Karpas-422 (cell line): ENCODE data around the gene IFNL4. TPM values are rescaled to one million over a fixed set of nuclear protein-coding genes. Genes with fewer than 3 reads are reported as not detected.
"Not testable (repeated sequence)": the region's sequence is repeated elsewhere in the genome, so short reads cannot be mapped to it uniquely, and the experiment has no call there.

Experiments
- DNase-seq: peaks from one replicate; pipeline ENCODE4 v3.0.0-alpha.2; 2015
- H2AFZ ChIP-seq: fragments of 200-600 bp; sonication (generic); 2 replicates; pipeline ENCODE4 v1.6.1; 2014; ENCODE audit warnings: antibody characterized with exemption, low read length, mixed read lengths
- H3K27ac ChIP-seq: fragments of 200-600 bp; sonication (generic); 2 replicates; pipeline ENCODE4 v1.5.1; 2014; ENCODE audit warnings: mild to moderate bottlenecking, low read length, moderate library complexity
- H3K27me3 ChIP-seq: fragments of 200-600 bp; sonication (generic); 2 replicates; pipeline ENCODE4 v1.6.1; 2014; ENCODE audit warnings: low read length, mixed read lengths
- H3K36me3 ChIP-seq: fragments of 200-600 bp; sonication (generic); 2 replicates; pipeline ENCODE4 v1.6.1; 2014; ENCODE audit warnings: low read length, mixed read lengths; ENCODE audit not compliant: insufficient read depth
- H3K4me1 ChIP-seq: fragments of 200-600 bp; sonication (generic); 2 replicates; pipeline ENCODE4 v1.6.1; 2014; ENCODE audit warnings: mild to moderate bottlenecking, low read length, mixed read lengths
- H3K4me2 ChIP-seq: fragments of 200-600 bp; sonication (generic); 2 replicates; pipeline ENCODE4 v1.6.1; 2014; ENCODE audit warnings: low read length, low read depth, mild to moderate bottlenecking; ENCODE audit not compliant: poor library complexity, severe bottlenecking
- H3K4me3 ChIP-seq: fragments of 200-600 bp; sonication (generic); 2 replicates; pipeline ENCODE4 v1.5.1; 2014; ENCODE audit warnings: mild to moderate bottlenecking, antibody characterized with exemption, low read length, mixed read lengths
- H3K79me2 ChIP-seq: fragments of 200-600 bp; sonication (generic); 2 replicates; pipeline ENCODE4 v1.6.1; 2014; ENCODE audit warnings: mild to moderate bottlenecking, low read length, mixed read lengths
- H3K9ac ChIP-seq: fragments of 200-600 bp; sonication (generic); 2 replicates; pipeline ENCODE4 v1.6.0; 2014; ENCODE audit warnings: low read length
- H3K9me2 ChIP-seq: fragments of 200-600 bp; sonication (generic), shearing (Covaris generic); replicated peaks from 2 replicates; pipeline ENCODE4 v1.6.0; 2014; ENCODE audit warnings: mild to moderate bottlenecking, low read length, moderate library complexity; ENCODE audit not compliant: insufficient read depth
- H3K9me3 ChIP-seq: fragments of 300-700, 200-600 bp; sonication (generic); 2 replicates; pipeline ENCODE4 v1.6.1; 2014; ENCODE audit warnings: low read length, mixed read lengths
- H4K20me1 ChIP-seq: fragments of 200-600 bp; sonication (generic); 2 replicates; pipeline ENCODE4 v1.6.1; 2014; ENCODE audit warnings: mild to moderate bottlenecking, antibody characterized with exemption, low read length, low read depth; ENCODE audit not compliant: insufficient read depth
- total RNA-seq: library from RNA; depleted of rRNA; stranded (reverse); fragments of >200 nt; shearing (Covaris generic); gene quantifications from 2 replicates; pipeline ENCODE4 v1.2.3, GENCODE V29; 2014; ENCODE audit warnings: low replicate concordance

Gene IFNL4
- total RNA-seq, 1 experiment from 2014 or later: not detected

DNA sequence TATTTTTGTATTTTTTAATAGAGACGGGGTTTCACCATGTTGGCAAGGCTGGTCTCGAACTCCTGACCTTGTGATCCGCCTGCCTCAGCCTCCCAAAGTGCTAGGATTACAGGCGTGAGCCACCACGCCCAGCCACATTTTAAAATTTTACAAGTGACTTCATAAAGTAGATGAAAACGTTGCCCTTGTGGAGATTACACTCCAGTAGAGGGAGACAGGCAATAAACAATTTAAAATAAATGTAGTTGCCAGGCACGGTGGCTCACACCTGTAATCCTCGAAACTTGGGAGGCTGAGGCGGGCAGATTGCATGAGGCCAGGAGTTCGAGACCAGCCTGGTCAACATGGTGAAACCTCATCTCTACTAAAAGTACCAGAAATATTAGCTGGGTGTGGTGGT lies 29.5 kb downstream of the IFNL4 start:
- H3K27ac ChIP-seq, H3K79me2 ChIP-seq, H3K4me2 ChIP-seq, H3K4me1 ChIP-seq, H3K9ac ChIP-seq, H3K27me3 ChIP-seq, H3K9me3 ChIP-seq, H3K4me3 ChIP-seq, H2AFZ ChIP-seq, H4K20me1 ChIP-seq, H3K9me2 ChIP-seq, DNase-seq, H3K36me3 ChIP-seq: not testable (repeated sequence)

DNA sequence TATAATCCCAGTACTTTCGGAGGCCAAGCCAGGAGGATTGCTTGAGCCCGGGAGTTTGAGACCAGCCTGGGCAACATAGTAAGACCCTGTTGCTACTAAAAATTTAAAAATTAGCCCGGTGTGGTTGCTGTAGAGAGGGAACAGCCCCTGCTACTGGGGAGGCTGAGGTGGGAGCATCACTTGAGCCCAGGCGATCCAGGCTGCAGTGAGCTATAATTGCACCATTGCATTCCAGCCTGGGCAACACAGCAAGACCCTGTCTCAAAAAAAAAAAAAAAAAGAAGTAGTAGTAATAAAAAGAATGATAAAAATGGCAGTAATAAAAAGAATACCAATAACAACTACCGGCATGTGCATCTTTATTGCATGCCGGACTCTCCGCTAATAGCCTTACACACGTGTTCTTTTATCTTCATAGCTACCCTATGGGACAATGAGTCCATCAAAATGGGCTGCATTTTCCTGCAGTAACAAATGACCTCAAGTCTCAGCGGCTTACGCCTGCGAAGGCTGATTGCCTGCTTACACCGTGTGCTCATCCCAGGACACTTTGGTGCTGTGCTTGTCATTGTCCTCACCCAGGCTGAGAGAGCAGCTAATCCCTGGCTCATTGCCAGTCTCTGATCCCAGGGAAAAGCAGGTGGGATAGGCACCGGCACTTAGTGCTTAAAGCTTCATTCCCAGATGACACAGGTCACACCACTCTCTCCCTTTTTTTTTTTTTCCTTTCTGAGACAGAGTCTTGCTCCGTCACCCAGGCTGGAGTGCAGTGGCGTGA lies 30.2 kb downstream of the IFNL4 start:
- no peak overlapping the region for H3K9ac ChIP-seq
- no peaks in the 10 kb centered on the region for H3K9me3 ChIP-seq
- H3K36me3 ChIP-seq: no peaks in the 10 kb centered on the region
- no peaks in the 10 kb centered on the region for H3K27me3 ChIP-seq
- H4K20me1 ChIP-seq: no peaks in the 10 kb centered on the region
- H3K27ac ChIP-seq: no peak overlapping the region
- H3K4me1 ChIP-seq: no peaks in the 10 kb centered on the region
- H3K4me3 ChIP-seq: no peak overlapping the region
- H2AFZ ChIP-seq: no peak overlapping the region
- no peaks in the 10 kb centered on the region for H3K9me2 ChIP-seq
- H3K79me2 ChIP-seq: no peaks in the 10 kb centered on the region
- no peak for DNase-seq
- no peak overlapping the region for H3K4me2 ChIP-seq

DNA sequence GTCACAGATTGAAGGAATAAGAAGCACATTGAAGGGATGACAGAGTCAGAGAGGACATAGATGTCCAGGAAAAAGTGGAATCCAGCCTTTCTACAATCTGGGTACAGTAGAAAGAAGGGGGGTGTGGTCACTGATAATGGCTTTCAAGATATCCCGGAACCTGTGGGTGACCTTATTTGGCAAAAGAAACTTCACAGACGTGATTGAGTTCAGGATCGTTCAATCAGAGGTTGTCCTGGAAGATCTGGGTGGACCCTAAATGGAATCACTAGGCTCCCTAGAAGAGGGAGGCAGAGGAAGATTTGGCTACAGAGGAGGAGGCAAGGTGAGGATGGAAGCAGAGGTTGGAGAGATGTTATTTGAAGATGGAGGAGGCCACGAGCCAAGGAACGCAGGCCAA lies 31.6 kb downstream of the IFNL4 start:
- Histone ChIP-seq H3K36me3 (no peaks in the 10 kb centered on the region), H3K79me2 (no peaks in the 10 kb centered on the region), H3K9me3 (no peaks in the 10 kb centered on the region), H3K27me3 (no peaks in the 10 kb centered on the region), H3K4me3 (no peak overlapping the region), H2AFZ (no peak overlapping the region), H3K4me1 (no peaks in the 10 kb centered on the region), H3K4me2 (no peak overlapping the region), H3K9ac (no peak overlapping the region), H3K27ac (no peak overlapping the region), H3K9me2 (no peaks in the 10 kb centered on the region), H4K20me1 (no peaks in the 10 kb centered on the region)
- no peak for DNase-seq

DNA sequence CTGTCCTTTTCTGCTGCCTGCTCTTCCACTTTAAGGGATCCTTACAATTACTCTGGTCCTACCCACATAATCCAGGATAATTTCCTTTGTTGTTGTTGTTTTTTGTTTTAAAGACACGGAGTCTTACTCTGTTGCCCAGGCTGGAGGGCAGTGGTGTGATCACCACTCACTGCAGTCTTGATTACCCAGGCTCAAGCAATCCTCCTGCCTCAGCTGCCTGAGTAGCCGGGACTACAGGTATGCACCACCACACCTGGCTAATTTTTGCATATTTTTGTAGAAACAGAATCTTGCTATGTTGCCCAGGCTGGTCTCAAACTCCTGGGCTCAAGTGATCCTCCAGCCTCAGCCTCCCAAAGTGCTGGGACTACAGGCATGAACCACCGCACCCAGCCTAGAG lies 33.3 kb downstream of the IFNL4 start:
- not testable (repeated sequence) for DNase-seq, H3K9me3 ChIP-seq, H3K4me1 ChIP-seq, H3K79me2 ChIP-seq, H3K27ac ChIP-seq, H3K9me2 ChIP-seq, H3K36me3 ChIP-seq, H4K20me1 ChIP-seq, H3K27me3 ChIP-seq, H3K9ac ChIP-seq, H2AFZ ChIP-seq, H3K4me3 ChIP-seq, H3K4me2 ChIP-seq

DNA sequence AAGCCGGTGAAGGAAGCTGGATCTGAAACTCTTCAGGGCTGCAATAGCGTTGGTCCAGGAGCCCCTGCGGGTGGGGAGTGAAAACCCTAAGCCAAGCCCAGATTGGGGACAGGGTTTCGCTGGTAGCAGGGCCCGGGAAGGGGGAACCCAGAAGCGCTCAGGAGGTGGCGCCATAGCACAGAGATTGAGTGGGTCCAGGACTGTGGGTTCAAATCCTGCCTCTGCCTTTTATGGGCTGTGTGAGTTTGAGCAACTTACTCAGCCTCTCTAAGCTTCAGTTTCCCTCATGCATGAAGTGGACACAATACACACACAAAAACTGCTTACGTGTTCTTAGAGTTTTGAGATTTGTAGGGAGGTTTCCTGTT lies 36.3 kb downstream of the IFNL4 start:
- H3K27me3 ChIP-seq: no peaks in the 10 kb centered on the region
- no peaks in the 10 kb centered on the region for H3K9me2 ChIP-seq
- H3K4me1 ChIP-seq: no peaks in the 10 kb centered on the region
- no peak overlapping the region for H3K9ac ChIP-seq
- DNase-seq: peak; percentile 77
- no peak overlapping the region for H3K27ac ChIP-seq
- no peaks in the 10 kb centered on the region for H3K36me3 ChIP-seq
- no peaks in the 10 kb centered on the region for H3K79me2 ChIP-seq
- no peak overlapping the region for H3K4me2 ChIP-seq
- H3K4me3 ChIP-seq: no peak overlapping the region
- H2AFZ ChIP-seq: no peak overlapping the region
- no peaks in the 10 kb centered on the region for H4K20me1 ChIP-seq
- H3K9me3 ChIP-seq: no peaks in the 10 kb centered on the region

DNA sequence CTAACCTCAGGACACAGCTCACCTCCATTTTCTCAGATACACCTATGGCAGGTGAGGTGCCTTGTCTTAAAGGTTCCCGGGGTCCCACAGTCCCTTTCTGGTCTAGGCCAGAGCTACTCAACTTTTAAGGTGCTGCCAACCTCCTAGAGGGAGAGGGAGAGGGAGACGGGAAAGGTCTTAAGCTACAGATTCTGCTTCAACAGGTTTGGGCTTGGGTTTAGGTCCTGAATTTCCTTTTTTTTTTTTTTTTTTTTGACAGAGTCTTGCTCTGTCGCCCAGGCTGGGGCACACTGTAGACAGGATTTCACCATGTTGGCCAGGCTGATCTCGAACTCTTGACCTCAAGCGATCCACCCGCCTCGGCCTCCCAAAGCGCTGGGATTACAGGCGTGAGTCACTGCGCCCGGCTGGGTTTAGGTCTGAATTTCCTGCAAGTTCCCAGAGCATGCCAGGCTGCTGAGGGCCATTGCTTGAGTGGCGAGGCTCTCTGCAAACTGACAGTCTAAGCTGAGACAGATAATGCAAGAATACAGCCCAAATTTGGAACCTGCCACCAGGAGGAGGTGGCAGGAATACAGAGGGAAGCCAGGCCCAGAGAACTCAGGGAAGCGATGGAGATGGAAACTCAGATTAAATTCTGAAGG lies 36.8 kb downstream of the IFNL4 start:
- Histone ChIP-seq H3K27ac (no peak overlapping the region), H4K20me1 (no peaks in the 10 kb centered on the region), H3K27me3 (no peaks in the 10 kb centered on the region), H2AFZ (no peak overlapping the region), H3K4me1 (no peaks in the 10 kb centered on the region), H3K9ac (no peak overlapping the region), H3K9me2 (no peaks in the 10 kb centered on the region), H3K4me2 (no peak overlapping the region), H3K36me3 (no peaks in the 10 kb centered on the region), H3K9me3 (no peaks in the 10 kb centered on the region), H3K4me3 (no peak overlapping the region), H3K79me2 (no peaks in the 10 kb centered on the region)
- DNase-seq: no peak

DNA sequence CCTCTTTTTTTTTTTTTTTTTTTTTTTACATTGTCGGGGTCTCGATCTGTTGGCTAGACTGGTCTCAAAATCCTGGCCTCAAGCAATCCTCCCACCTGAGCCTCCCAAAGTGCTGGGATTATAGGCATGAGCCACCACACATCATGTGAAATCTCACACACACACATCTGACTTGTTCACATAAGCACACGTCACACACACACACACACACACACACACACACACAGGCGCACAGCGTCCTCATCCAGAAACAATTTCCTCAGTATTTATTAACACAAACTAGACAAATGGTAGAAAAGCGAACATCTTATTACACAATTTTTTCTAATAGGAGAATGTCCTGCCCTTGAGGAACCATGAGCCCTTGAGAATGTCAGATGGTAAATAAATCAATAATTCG lies 39.5 kb downstream of the IFNL4 start:
- Histone ChIP-seq H3K36me3 (no peaks in the 10 kb centered on the region), H4K20me1 (no peaks in the 10 kb centered on the region), H3K27me3 (no peaks in the 10 kb centered on the region), H3K4me1 (no peaks in the 10 kb centered on the region), H3K9ac (no peak overlapping the region), H3K4me3 (no peak overlapping the region), H3K27ac (no peak overlapping the region), H3K9me2 (no peaks in the 10 kb centered on the region), H3K79me2 (no peaks in the 10 kb centered on the region), H2AFZ (no peak overlapping the region), H3K9me3 (no peaks in the 10 kb centered on the region), H3K4me2 (no peak overlapping the region)
- DNase-seq: no peak

DNA sequence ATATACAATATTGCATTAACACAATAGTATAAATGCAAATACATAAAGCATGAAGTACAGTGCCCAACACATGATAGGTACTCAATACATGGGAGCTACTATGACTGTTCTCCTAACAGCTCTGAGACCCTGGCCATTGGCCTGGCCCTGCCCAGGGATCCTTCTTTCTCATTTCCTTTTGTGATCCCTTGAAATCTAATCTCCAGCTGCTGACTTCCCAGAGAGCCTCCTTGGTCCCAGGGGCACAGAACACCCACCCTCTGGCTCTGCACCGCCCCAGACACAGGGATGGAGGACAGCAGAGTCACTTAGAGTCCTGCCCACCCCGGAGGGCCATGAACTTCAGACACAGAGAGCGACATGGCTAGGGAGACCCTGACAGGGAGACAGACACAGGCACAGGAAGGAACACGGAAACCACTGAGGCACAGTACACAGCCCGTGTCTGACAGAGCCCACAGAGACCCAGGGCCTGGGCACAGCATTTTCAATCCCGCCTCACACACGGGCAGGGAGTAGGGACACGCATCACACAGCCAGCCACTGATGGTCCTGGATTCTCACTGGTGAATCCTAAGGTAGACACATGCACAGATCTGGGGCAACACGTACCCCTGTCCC lies 40.4 kb downstream of the IFNL4 start:
- H3K27ac ChIP-seq: no peak overlapping the region
- H3K27me3 ChIP-seq: no peaks in the 10 kb centered on the region
- no peaks in the 10 kb centered on the region for H4K20me1 ChIP-seq
- no peaks in the 10 kb centered on the region for H3K9me2 ChIP-seq
- no peak overlapping the region for H3K4me3 ChIP-seq
- DNase-seq: no peak
- no peaks in the 10 kb centered on the region for H3K4me1 ChIP-seq
- H3K9me3 ChIP-seq: no peaks in the 10 kb centered on the region
- no peaks in the 10 kb centered on the region for H3K36me3 ChIP-seq
- H3K9ac ChIP-seq: no peak overlapping the region
- no peaks in the 10 kb centered on the region for H3K79me2 ChIP-seq
- H2AFZ ChIP-seq: no peak overlapping the region
- H3K4me2 ChIP-seq: no peak overlapping the region
